H1 (cell line): ENCODE results near the gene MTG1. TPM values are rescaled to one million over a fixed set of nuclear protein-coding genes. Genes with fewer than 3 reads are reported as not detected.

Experiments used
- CTCF ChIA-PET: fragments of 300-600 bp; sonication (Branson Sonifier 250); formaldehyde crosslinking; loops from one replicate; lab custom pipeline; 2021; ENCODE audit not compliant: partially characterized antibody; lab: Charles Lee
- POLR2A ChIA-PET: fragments of 300-600 bp; sonication (Branson Sonifier 250); formaldehyde crosslinking; loops from one replicate; lab custom pipeline; 2021; ENCODE audit warnings: inconsistent platforms; ENCODE audit not compliant: partially characterized antibody; lab: Charles Lee
- DNase-seq, 2 experiments: peaks; one replicate each; pipeline versions ENCODE4 v3.0.0 to v3.0.0-alpha.2; 2010 to 2022; ENCODE audit warnings: low spot score in 2 of 2, low read depth in 1 of 2, mixed read lengths in 1 of 2
- FAIRE-seq: peaks from 2 replicates; lab custom pipeline; 2011; peaks lifted over from hg19 to GRCh38; lab: Jason Lieb, UNC
- H2AFZ ChIP-seq: 2 replicates; pipeline ENCODE4 v1.8.1; 2012; ENCODE audit warnings: low read length, inconsistent platforms
- H2AK5ac ChIP-seq: 2 replicates; pipeline ENCODE4 v1.6.1; 2013; ENCODE audit warnings: low read depth, low read length
- H2BK120ac ChIP-seq: replicated peaks from 2 replicates; pipeline ENCODE3; 2013; ENCODE audit warnings: low read depth, low read length, inconsistent platforms
- H2BK12ac ChIP-seq: 2 replicates; pipeline ENCODE4 v1.6.1; 2013; ENCODE audit warnings: low read depth, low read length
- H2BK15ac ChIP-seq: 2 replicates; pipeline ENCODE4 v1.6.1; 2013; ENCODE audit warnings: low read length
- H2BK20ac ChIP-seq: 2 replicates; pipeline ENCODE4 v1.6.1; 2013; ENCODE audit warnings: low read length
- H2BK5ac ChIP-seq: 2 replicates; pipeline ENCODE4 v1.6.1; 2013; ENCODE audit warnings: low read depth, low read length
- H3K14ac ChIP-seq: 2 replicates; pipeline ENCODE4 v1.6.1; 2013; ENCODE audit warnings: inconsistent platforms; ENCODE audit not compliant: insufficient read length
- H3K18ac ChIP-seq: 2 replicates; pipeline ENCODE4 v1.6.1; 2013; ENCODE audit warnings: low read length; ENCODE audit errors: extremely low read depth
- H3K23ac ChIP-seq: 2 replicates; pipeline ENCODE4 v1.6.1; 2013; ENCODE audit warnings: inconsistent platforms; ENCODE audit not compliant: insufficient read length
- H3K23me2 ChIP-seq: 2 replicates; pipeline ENCODE4 v1.6.1; 2013; ENCODE audit warnings: low read depth, low read length
- H3K27ac ChIP-seq: 2 replicates; pipeline ENCODE4 v1.6.1; 2011; ENCODE audit warnings: low read depth, low read length, inconsistent platforms
- H3K27me3 ChIP-seq, 4 experiments: replicated peaks in 1 of 4; 1 replicate in 1 of 4; 2 replicates in 3 of 4; pipeline versions ENCODE4 v1.6.1 to v1.8.1; 2011 to 2013; ENCODE audit warnings: low read length in 3 of 4, mild to moderate bottlenecking in 3 of 4, inconsistent platforms in 2 of 4, mixed read lengths in 2 of 4, moderate library complexity in 1 of 4; ENCODE audit not compliant: control insufficient read depth in 3 of 4, insufficient read depth in 3 of 4; ENCODE audit errors: extremely low read depth in 1 of 4
- H3K36me3 ChIP-seq, 4 experiments: 2 replicates each; pipeline versions ENCODE4 v1.6.1 to v1.8.1; 2011 to 2013; ENCODE audit warnings: mild to moderate bottlenecking in 4 of 4, low read length in 3 of 4, moderate library complexity in 2 of 4, control low read depth in 1 of 4, inconsistent platforms in 1 of 4; ENCODE audit not compliant: insufficient read depth in 4 of 4, control insufficient read depth in 2 of 4
- H3K4ac ChIP-seq: replicated peaks from 2 replicates; pipeline ENCODE3; 2013; ENCODE audit warnings: low read length, low read depth, mixed read lengths, inconsistent platforms; ENCODE audit not compliant: insufficient read length
- H3K4me1 ChIP-seq, 4 experiments: replicated peaks in 1 of 4; 1 replicate in 1 of 4; 2 replicates in 3 of 4; pipeline versions ENCODE4 v1.6.1 to v1.8.1; 2011 to 2013; ENCODE audit warnings: low read length in 3 of 4, inconsistent platforms in 2 of 4, mixed read lengths in 1 of 4; ENCODE audit not compliant: insufficient read depth in 4 of 4, control insufficient read depth in 3 of 4
- H3K4me2 ChIP-seq, 2 experiments: 2 replicates each; pipeline versions ENCODE4 v1.6.1 to v1.8.1; 2011 to 2013; ENCODE audit warnings: low read depth in 2 of 2, low read length in 2 of 2, control low read depth in 1 of 2, inconsistent platforms in 1 of 2, mild to moderate bottlenecking in 1 of 2; ENCODE audit not compliant: insufficient read depth in 1 of 2
- H3K4me3 ChIP-seq, 4 experiments: fragments of 200-600, 300-600 bp in 1 of 4; sonication (generic), shearing (Covaris generic), sonication (Bioruptor Twin) in 1 of 4; 2 replicates each; pipeline versions ENCODE4 v1.5.1 to v1.8.1; 2011 to 2016; ENCODE audit warnings: low read length in 4 of 4, low read depth in 3 of 4, control low read depth in 2 of 4, inconsistent platforms in 2 of 4, mild to moderate bottlenecking in 2 of 4, mixed read lengths in 1 of 4, moderate library complexity in 1 of 4; ENCODE audit not compliant: insufficient read depth in 2 of 4; ENCODE audit errors: extremely low read depth in 1 of 4
- H3K56ac ChIP-seq: replicated peaks from 2 replicates; pipeline ENCODE3; 2013; ENCODE audit warnings: low read depth, mild to moderate bottlenecking, mixed read lengths, low read length, inconsistent platforms; ENCODE audit not compliant: insufficient read length
- H3K79me1 ChIP-seq: 2 replicates; pipeline ENCODE4 v1.6.1; 2013; ENCODE audit warnings: low read depth, low read length, control low read depth
- H3K79me2 ChIP-seq, 2 experiments: 2 replicates each; pipeline versions ENCODE4 v1.6.1 to v1.8.1; 2012 to 2013; ENCODE audit warnings: low read length in 2 of 2, mild to moderate bottlenecking in 2 of 2, inconsistent platforms in 1 of 2; ENCODE audit not compliant: insufficient read depth in 2 of 2, control insufficient read depth in 1 of 2
- H3K9ac ChIP-seq, 4 experiments: replicated peaks in 1 of 4; 1 replicate in 1 of 4; 2 replicates in 3 of 4; pipeline versions ENCODE4 v1.6.1 to v1.8.1; 2011 to 2013; ENCODE audit warnings: low read depth in 3 of 4, low read length in 3 of 4, control low read depth in 2 of 4, mild to moderate bottlenecking in 2 of 4, moderate library complexity in 2 of 4, inconsistent platforms in 1 of 4; ENCODE audit errors: extremely low read depth in 1 of 4
- H3K9me3 ChIP-seq, 2 experiments: 2 replicates each; pipeline versions ENCODE4 v1.6.1 to v1.8.1; 2012 to 2013; ENCODE audit warnings: mild to moderate bottlenecking in 2 of 2, moderate library complexity in 2 of 2, control low read depth in 1 of 2, inconsistent platforms in 1 of 2, low read depth in 1 of 2, low read length in 1 of 2, mixed read lengths in 1 of 2; ENCODE audit not compliant: insufficient read depth in 2 of 2
- H4K20me1 ChIP-seq, 2 experiments: replicated peaks in 1 of 2; 2 replicates each; pipeline versions ENCODE3 to v1.8.1; 2011 to 2013; ENCODE audit warnings: inconsistent platforms in 2 of 2, low read length in 2 of 2, mild to moderate bottlenecking in 1 of 2; ENCODE audit not compliant: insufficient read depth in 2 of 2, control insufficient read depth in 1 of 2
- H4K5ac ChIP-seq: 2 replicates; pipeline ENCODE4 v1.6.1; 2013; ENCODE audit warnings: low read length, low read depth, mixed read lengths, inconsistent platforms; ENCODE audit not compliant: insufficient read length
- H4K8ac ChIP-seq: 2 replicates; pipeline ENCODE4 v1.8.0; 2013; ENCODE audit warnings: mild to moderate bottlenecking, moderate library complexity, low read length, inconsistent platforms; ENCODE audit not compliant: insufficient read depth; ENCODE audit errors: extremely low read depth
- H4K91ac ChIP-seq: replicated peaks from 2 replicates; pipeline ENCODE3; 2013; ENCODE audit warnings: low read length, mixed read lengths, inconsistent platforms; ENCODE audit not compliant: insufficient read length
- BCL11A ChIP-seq, 2 experiments: IDR thresholded peaks; one replicate each; pipeline ENCODE4 v1.6.1; 2011; ENCODE audit warnings: low read depth in 2 of 2, low read length in 2 of 2, mild to moderate bottlenecking in 2 of 2
- RAD21 ChIP-seq, 2 experiments: IDR thresholded peaks in 1 of 2; conservative IDR thresholded peaks in 1 of 2; 2 replicates each; pipeline ENCODE4 v1.6.1; 2011; ENCODE audit warnings: low read depth in 2 of 2, low read length in 2 of 2, improper control_type of control experiment in 1 of 2, inconsistent platforms in 1 of 2, mild to moderate bottlenecking in 1 of 2, moderate library complexity in 1 of 2
- SIN3A ChIP-seq, 2 experiments: IDR thresholded peaks in 1 of 2; conservative IDR thresholded peaks in 1 of 2; 2 replicates each; pipeline ENCODE4 v1.6.1; 2011 to 2012; ENCODE audit warnings: low read length in 2 of 2, improper control_type of control experiment in 1 of 2, low read depth in 1 of 2, mild to moderate bottlenecking in 1 of 2
- SRF ChIP-seq: IDR thresholded peaks from 2 replicates; pipeline ENCODE4 v1.6.1; 2011; ENCODE audit warnings: mild to moderate bottlenecking, low read depth, low read length, moderate library complexity
- WGBS, 2 experiments: shearing (Covaris generic) in 1 of 2; methylation state at CpG; one replicate each; pipeline versions ENCODE4 v1.1.6 to v1.1.7; 2013 to 2015; ENCODE audit warnings: low lambda C conversion rate in 2 of 2, mixed read lengths in 2 of 2, inconsistent platforms in 1 of 2, low coverage in 1 of 2, missing lambda C conversion rate in 1 of 2; ENCODE audit not compliant: insufficient replicate concordance in 2 of 2, insufficient coverage in 1 of 2, insufficient read length in 1 of 2; ENCODE audit errors: extremely low coverage in 1 of 2, missing lambda C conversion rate in 1 of 2; 5-methylcytosine and 5-hydroxymethylcytosine counted together
- polyA plus RNA-seq, 7 experiments: library from polyadenylated mRNA; depleted of rRNA in 3 of 7; stranded (reverse) in 5 of 7; unstranded in 2 of 7; fragments of >200 nt in 5 of 7; fragments of 200-250 nt in 2 of 7; gene quantifications; 1 replicate in 5 of 7; 2 replicates in 1 of 7; 4 replicates in 1 of 7; pipeline versions ENCODE4 v1.2.1 to v1.2.3, GENCODE V29; 2011 to 2013; ENCODE audit warnings: missing spikeins in 2 of 7, mixed read lengths in 2 of 7
- total RNA-seq: library from RNA; stranded (reverse); fragmentation: NEBNext Ultra II Directional; extraction: Animal tissue kit (Norgen Biotek cat#: 25700); gene quantifications from 2 replicates; pipeline ENCODE4 v1.2.1, GENCODE V29; 2021
- TF ChIP-seq, protein P1 (sequence below), 3 experiments: IDR thresholded peaks; 1 replicate in 2 of 3; 2 replicates in 1 of 3; pipeline versions ENCODE4 v1.5.1 to v1.6.1; 2011; ENCODE audit warnings: low read length in 3 of 3, mild to moderate bottlenecking in 3 of 3, inconsistent platforms in 2 of 3, low read depth in 1 of 3, moderate library complexity in 1 of 3; ENCODE audit not compliant: insufficient read depth in 1 of 3; ENCODE audit errors: control extremely low read depth in 1 of 3
- TF ChIP-seq, protein P2 (sequence below): IDR thresholded peaks from 2 replicates; pipeline ENCODE4 v1.6.1; 2012; ENCODE audit warnings: inconsistent platforms

MTG1 gene
- total and polyA plus RNA-seq, 2 of the 8 experiments (the other 6 are each of a cell fraction or from before 2014, with no cell fraction given), result 56.6 to 81.6 TPM

GRCh38 chr10:133351408-133352318 lies 42.3 kb upstream of the MTG1 start:
- Histone ChIP-seq H3K4me3 (no peak overlapping the region), H3K18ac (no peak overlapping the region), H3K23ac (no peak overlapping the region), H4K20me1 (peaks cover 7 to 22% of the 10 kb centered on the region in 2 experiments), H3K79me2 (no peaks in the 10 kb centered on the region), H3K14ac (no peak overlapping the region), H3K27ac (no peak overlapping the region), H2AK5ac (no peak overlapping the region), H4K5ac (no peak overlapping the region), H2BK15ac (no peak overlapping the region), H4K91ac (no peak overlapping the region), H2BK5ac (no peak overlapping the region), H3K79me1 (no peaks in the 10 kb centered on the region; the same call in 1 of the 2 replicates), H3K4me1 (peaks cover 0 to 21% (median 3%) of the 10 kb centered on the region in 4 experiments; a peak in 5 of 7 replicates), H2AFZ (no peak overlapping the region), H3K36me3 (no peaks in the 10 kb centered on the region; a peak in 2 of 8 replicates), H3K9ac (no peak overlapping the region), H2BK12ac (no peak overlapping the region), H2BK120ac (no peak overlapping the region), H3K56ac (no peak overlapping the region), H3K9me3 (no peaks in the 10 kb centered on the region), H2BK20ac (no peak overlapping the region), H3K4ac (no peak overlapping the region), H3K4me2 (no peak overlapping the region), H3K23me2 (peaks cover 4% of the 10 kb centered on the region; the same call in 1 of the 2 replicates), H3K27me3 (no peaks in the 10 kb centered on the region; a peak in 1 of 7 replicates), H4K8ac (peak overlapping the region; percentile 21; the same call in 1 of the 2 replicates)
- CTCF ChIA-PET, result interaction anchor here (0.9 to 3.7 kb wide), 14 partner anchors 8 to 154 kb away, joined by 3 to 32 read pairs (median 4); no protein-coding TSS in a partner anchor
- POLR2A ChIA-PET, result interaction anchor here (1.0 to 2.7 kb wide), 6 partner anchors 8 to 71 kb away, joined by 3 to 9 read pairs (median 6); no protein-coding TSS in a partner anchor
- WGBS, 2 experiments, result 77% methylated on average over 24 of the region's 24 CpGs; no CpG with 5 or more reads in 1 of the 2 experiments
- peak in 1 of 2 experiments; percentile 65 for DNase-seq
- FAIRE-seq, result no peak
- TF ChIP-seq SRF (no peak), RAD21 (IDR thresholded peaks at IDR 0.05 in 1 of 2, conservative IDR thresholded peaks at IDR 0.05 in 1 of 2; ENCODE audit: low read depth in 2 of 2, low read length in 2 of 2) (peak; percentile 34 to 42; a peak in 3 of 4 replicates), BCL11A (IDR thresholded peaks at IDR 0.05; ENCODE audit: low read depth in 2 of 2, low read length in 2 of 2) (no peak), SIN3A (conservative IDR thresholded peaks at IDR 0.05 in 1 of 2, IDR thresholded peaks at IDR 0.05 in 1 of 2; ENCODE audit: low read depth in 1 of 2, low read length in 2 of 2) (0 out of 4 replicates have a peak, but pooled peaks of 1 of the 2 experiments have one; percentile 47)
- TF ChIP-seq, protein P1, sequence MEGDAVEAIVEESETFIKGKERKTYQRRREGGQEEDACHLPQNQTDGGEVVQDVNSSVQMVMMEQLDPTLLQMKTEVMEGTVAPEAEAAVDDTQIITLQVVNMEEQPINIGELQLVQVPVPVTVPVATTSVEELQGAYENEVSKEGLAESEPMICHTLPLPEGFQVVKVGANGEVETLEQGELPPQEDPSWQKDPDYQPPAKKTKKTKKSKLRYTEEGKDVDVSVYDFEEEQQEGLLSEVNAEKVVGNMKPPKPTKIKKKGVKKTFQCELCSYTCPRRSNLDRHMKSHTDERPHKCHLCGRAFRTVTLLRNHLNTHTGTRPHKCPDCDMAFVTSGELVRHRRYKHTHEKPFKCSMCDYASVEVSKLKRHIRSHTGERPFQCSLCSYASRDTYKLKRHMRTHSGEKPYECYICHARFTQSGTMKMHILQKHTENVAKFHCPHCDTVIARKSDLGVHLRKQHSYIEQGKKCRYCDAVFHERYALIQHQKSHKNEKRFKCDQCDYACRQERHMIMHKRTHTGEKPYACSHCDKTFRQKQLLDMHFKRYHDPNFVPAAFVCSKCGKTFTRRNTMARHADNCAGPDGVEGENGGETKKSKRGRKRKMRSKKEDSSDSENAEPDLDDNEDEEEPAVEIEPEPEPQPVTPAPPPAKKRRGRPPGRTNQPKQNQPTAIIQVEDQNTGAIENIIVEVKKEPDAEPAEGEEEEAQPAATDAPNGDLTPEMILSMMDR (IDR thresholded peaks at IDR 0.05; ENCODE audit: control extremely low read depth in 1 of 3, insufficient read depth in 1 of 3, low read depth in 1 of 3, low read length in 3 of 3), result peak in 2 of 3 experiments; percentile 57 to 59; a peak in 3 of 4 replicates
- TF ChIP-seq, protein P2, sequence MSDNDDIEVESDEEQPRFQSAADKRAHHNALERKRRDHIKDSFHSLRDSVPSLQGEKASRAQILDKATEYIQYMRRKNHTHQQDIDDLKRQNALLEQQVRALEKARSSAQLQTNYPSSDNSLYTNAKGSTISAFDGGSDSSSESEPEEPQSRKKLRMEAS, result peak; percentile 45; the same call in 1 of the 2 replicates
